ENCODE measurements around the gene UBE2F. TPM values are rescaled to one million over a fixed set of nuclear protein-coding genes. Genes with fewer than 3 reads are reported as not detected.

Gene UBE2F
- total and polyA plus RNA-seq, 2 of the 4 experiments (the other 2 are of a cell fraction): 44.6 to 59.8 TPM

- Histone ChIP-seq H4K91ac (ENCODE audit: insufficient read depth, low read depth, low read length) (no peak overlapping the region), H3K4me3 (ENCODE audit: insufficient read depth, low read depth, low read length) (no peak overlapping the region), H3K23ac (ENCODE audit: low read depth, low read length) (peak overlapping the region; percentile 15; the same call in 1 of the 2 replicates), H2BK20ac (ENCODE audit: low read depth, low read length) (no peak overlapping the region), H2AFZ (replicated peaks; ENCODE audit: low read length, poor library complexity) (no peak overlapping the region), H4K5ac (ENCODE audit: low read depth, low read length) (no peak overlapping the region), H3K18ac (ENCODE audit: low read depth, low read length) (no peak overlapping the region), H3K9ac (ENCODE audit: low read depth, low read length) (no peak overlapping the region), H2BK120ac (ENCODE audit: low read depth, low read length) (no peak overlapping the region), H4K20me1 (ENCODE audit: insufficient read depth, low read length) (no peaks in the 10 kb centered on the region), H3K9me1 (ENCODE audit: insufficient read depth, low read length) (no peaks in the 10 kb centered on the region; the same call in 1 of the 2 replicates), H3K36me3 (ENCODE audit: control insufficient read depth, insufficient read depth, low read length) (no peaks in the 10 kb centered on the region; the same call in 1 of the 2 replicates), H2BK5ac (ENCODE audit: low read depth, low read length, poor library complexity, severe bottlenecking) (no peak overlapping the region), H3K4me2 (ENCODE audit: low read depth, low read length) (peak overlapping the region; percentile 94; the same call in 1 of the 2 replicates), H4K8ac (ENCODE audit: low read depth in 2 of 2, low read length in 2 of 2) (peak overlapping the region; percentile 91 to 97; a peak in 3 of 4 replicates), H3K9me3 (ENCODE audit: control insufficient read depth, insufficient read depth, low read length) (no peaks in the 10 kb centered on the region), H3K27me3 (ENCODE audit: control insufficient read depth, insufficient read depth, low read length) (no peaks in the 10 kb centered on the region), H3K14ac (replicated peaks; ENCODE audit: low read depth, low read length) (no peak overlapping the region), H3K56ac (ENCODE audit: extremely low read depth, insufficient read depth, low read length) (no peak overlapping the region), H3K79me1 (ENCODE audit: low read depth in 1 of 2, low read length in 2 of 2) (peaks cover 8 to 36% of the 10 kb centered on the region in 2 experiments), H3K27ac (ENCODE audit: insufficient read depth, low read length) (no peak overlapping the region), H3K4me1 (ENCODE audit: control insufficient read depth, insufficient read depth, low read length) (no peaks in the 10 kb centered on the region; the same call in 1 of the 2 replicates), H2BK15ac (ENCODE audit: low read depth, low read length) (no peak overlapping the region), H3K4ac (ENCODE audit: low read depth, low read length) (no peak overlapping the region), H2AK5ac (ENCODE audit: low read depth, low read length) (no peak overlapping the region), H2AK9ac (replicated peaks; ENCODE audit: low read depth, low read length, poor library complexity) (no peak overlapping the region)
- intact Hi-C loops (cut with micrococcal nuclease): no loop called here
- in situ Hi-C loops (cut with MboI; ENCODE audit: low sequenced_read_pairs): no loop called here
- ChIA-PET CTCF (interaction anchor here (0.6 kb wide), 1 partner anchor 132 kb away, joined by 3 read pairs; no protein-coding TSS in a partner anchor), POLR2A (ENCODE audit: unreplicated experiment) (no interaction called here)
- WGBS, 2 experiments (ENCODE audit: extremely low coverage in 2 of 2, insufficient read length in 1 of 2): 93% methylated on average over 2 of the region's 3 CpGs; no CpG with 5 or more reads in 1 of the 2 experiments
- dilution Hi-C loops (cut with HindIII; ENCODE audit: low sequenced_read_pairs, unreplicated experiment): no loop called here
- no peak for TF ChIP-seq RFX5 (IDR thresholded peaks at IDR 0.05; ENCODE audit: low read depth, low read length)
- no peak for TF ChIP-seq POLR2A (IDR thresholded peaks at IDR 0.05; ENCODE audit: low read depth, low read length)
- TF ChIP-seq SMC3 (IDR thresholded peaks at IDR 0.05; ENCODE audit: low read depth, low read length): no peak
- no peak for TF ChIP-seq MAZ (IDR thresholded peaks at IDR 0.05; ENCODE audit: borderline replicate concordance, low read depth, low read length)
- no peak for TF ChIP-seq USF2 (IDR thresholded peaks at IDR 0.05; ENCODE audit: low read depth, low read length)
- no TSS peak for BruUV-seq (replicated peaks)
- ATAC-seq (ENCODE audit: low read depth) (no peak), DNase-seq (no peak)
These were observed 92.7 kb downstream of the UBE2F start for GRCh38 chr2:238059505-238059904.
